Osteocyte (in vitro differentiated cells): ENCODE data around the gene SORD. TPM values are rescaled to one million over a fixed set of nuclear protein-coding genes. Genes with fewer than 3 reads are reported as not detected.
"Not testable (repeated sequence)": the region's sequence is repeated elsewhere in the genome, so short reads cannot be mapped to it uniquely, and the experiment has no call there.

Experiments used
- DNase-seq: peaks from one replicate; pipeline ENCODE4 v3.0.0; 2021; ENCODE audit warnings: mixed read lengths; ENCODE audit not compliant: unreplicated experiment; ENCODE audit errors: extremely low spot score
- H3K27ac Mint-ChIP-seq: one replicate; pipeline ENCODE4 v1.8.0; 2021; ENCODE audit warnings: mild to moderate bottlenecking, mixed read lengths; ENCODE audit not compliant: unreplicated experiment
- H3K27me3 Mint-ChIP-seq: one replicate; pipeline ENCODE4 v1.8.0; 2021; ENCODE audit warnings: mixed read lengths; ENCODE audit not compliant: unreplicated experiment
- H3K36me3 Mint-ChIP-seq: one replicate; pipeline ENCODE4 v1.8.0; 2021; ENCODE audit warnings: mixed read lengths; ENCODE audit not compliant: unreplicated experiment
- H3K4me1 Mint-ChIP-seq: one replicate; pipeline ENCODE4 v1.8.0; 2021; ENCODE audit warnings: mixed read lengths; ENCODE audit not compliant: unreplicated experiment
- H3K4me3 Mint-ChIP-seq: one replicate; pipeline ENCODE4 v1.8.0; 2021; ENCODE audit warnings: mild to moderate bottlenecking, moderate library complexity, mixed read lengths; ENCODE audit not compliant: unreplicated experiment
- H3K9me3 Mint-ChIP-seq: one replicate; pipeline ENCODE4 v1.8.0; 2021; ENCODE audit warnings: mixed read lengths; ENCODE audit not compliant: unreplicated experiment
- CTCF ChIP-seq: fragments of 200-600 bp; sonication (generic); IDR thresholded peaks from 2 replicates; pipeline ENCODE4 v1.5.0; 2021; ENCODE audit warnings: antibody characterized with exemption, mild to moderate bottlenecking, moderate library complexity
- total RNA-seq: library from RNA; stranded (reverse); gene quantifications from 2 replicates; pipeline ENCODE4 v1.2.1, GENCODE V29; 2021

The SORD gene
- total RNA-seq, 1 donor from 2014 or later = 9.8 TPM

GRCh38 chr15:45050587-45050986, 27.6 kb downstream of the SORD start:
- peaks cover 5% of the 10 kb centered on the region for H3K36me3 Mint-ChIP-seq

GRCh38 chr15:45052676-45053075, 29.7 kb downstream of the SORD start:
- DNase-seq, H3K27me3 Mint-ChIP-seq, H3K36me3 Mint-ChIP-seq, H3K4me3 Mint-ChIP-seq, H3K9me3 Mint-ChIP-seq, H3K4me1 Mint-ChIP-seq, H3K27ac Mint-ChIP-seq: not testable (repeated sequence)

More at GRCh38 chr15:45050587-45050986, 27.6 kb downstream of the SORD start:
- no peak for TF ChIP-seq CTCF
- no peak overlapping the region for H3K4me3 Mint-ChIP-seq
- no peak for DNase-seq
- H3K27ac Mint-ChIP-seq = no peak overlapping the region
- H3K4me1 Mint-ChIP-seq = no peaks in the 10 kb centered on the region
- no peaks in the 10 kb centered on the region for H3K27me3 Mint-ChIP-seq
- peaks cover 3% of the 10 kb centered on the region for H3K9me3 Mint-ChIP-seq

GRCh38 chr15:45058690-45059675, 36.0 kb downstream of the SORD start:
- H3K4me3 Mint-ChIP-seq, H3K36me3 Mint-ChIP-seq, H3K27me3 Mint-ChIP-seq, H3K9me3 Mint-ChIP-seq, H3K27ac Mint-ChIP-seq, DNase-seq: not testable (repeated sequence)
- H3K4me1 Mint-ChIP-seq = peaks cover 10% of the 10 kb centered on the region

GRCh38 chr15:45062301-45062700, 39.3 kb downstream of the SORD start:
- DNase-seq, H3K4me3 Mint-ChIP-seq, H3K9me3 Mint-ChIP-seq, H3K36me3 Mint-ChIP-seq, H3K27ac Mint-ChIP-seq, H3K27me3 Mint-ChIP-seq: not testable (repeated sequence)
- H3K4me1 Mint-ChIP-seq = peaks cover 10% of the 10 kb centered on the region

- Mint-ChIP-seq H3K36me3 (no peaks in the 10 kb centered on the region), H3K9me3 (no peaks in the 10 kb centered on the region), H3K4me1 (peaks cover 10% of the 10 kb centered on the region), H3K4me3 (no peak overlapping the region), H3K27ac (no peak overlapping the region), H3K27me3 (no peaks in the 10 kb centered on the region)
- no peak for DNase-seq
- no peak for TF ChIP-seq CTCF
These were observed 41.4 kb downstream of the SORD start for GRCh38 chr15:45064386-45064785.

GRCh38 chr15:45069942-45070360, 47.0 kb downstream of the SORD start:
- not testable (repeated sequence) for H3K4me1 Mint-ChIP-seq, DNase-seq, H3K27ac Mint-ChIP-seq, H3K9me3 Mint-ChIP-seq, H3K4me3 Mint-ChIP-seq, H3K27me3 Mint-ChIP-seq, H3K36me3 Mint-ChIP-seq

GRCh38 chr15:45073602-45074001, 50.6 kb downstream of the SORD start:
- not testable (repeated sequence) for H3K4me3 Mint-ChIP-seq, H3K4me1 Mint-ChIP-seq, H3K36me3 Mint-ChIP-seq, H3K27ac Mint-ChIP-seq, H3K9me3 Mint-ChIP-seq, DNase-seq, H3K27me3 Mint-ChIP-seq

- not testable (repeated sequence) for DNase-seq, H3K36me3 Mint-ChIP-seq, H3K27me3 Mint-ChIP-seq, H3K4me1 Mint-ChIP-seq, H3K27ac Mint-ChIP-seq, H3K9me3 Mint-ChIP-seq, H3K4me3 Mint-ChIP-seq
These were observed 52.7 kb downstream of the SORD start for GRCh38 chr15:45075440-45076320.

GRCh38 chr15:45077391-45077790, 54.4 kb downstream of the SORD start:
- H3K36me3 Mint-ChIP-seq, H3K4me3 Mint-ChIP-seq, H3K27me3 Mint-ChIP-seq, H3K9me3 Mint-ChIP-seq, H3K27ac Mint-ChIP-seq, H3K4me1 Mint-ChIP-seq: not testable (repeated sequence)
- peak; percentile 10 for DNase-seq

GRCh38 chr15:45079201-45079600, 56.2 kb downstream of the SORD start:
- H3K36me3 Mint-ChIP-seq, H3K4me3 Mint-ChIP-seq, H3K27ac Mint-ChIP-seq, H3K4me1 Mint-ChIP-seq, H3K9me3 Mint-ChIP-seq: not testable (repeated sequence)
- peaks cover 11% of the 10 kb centered on the region for H3K27me3 Mint-ChIP-seq
- peak; percentile 48 for DNase-seq
